Effector CD4-positive, alpha-beta T cell (primary cell): ENCODE results near the gene STARD7.
A peak's percentile ranks its signal among the peaks of the same experiment; 100 is the strongest.
"Not testable (repeated sequence)": the region's sequence is repeated elsewhere in the genome, so short reads cannot be mapped to it uniquely, and the experiment has no call there.

Source experiments
- DNase-seq: peaks from one replicate; pipeline ENCODE4 v3.0.0-alpha.2; 2020
- total RNA-seq: gene quantifications from one replicate; lab custom pipeline; 2026; lab: John Stamatoyannopoulos, UW

Gene STARD7, protein sequence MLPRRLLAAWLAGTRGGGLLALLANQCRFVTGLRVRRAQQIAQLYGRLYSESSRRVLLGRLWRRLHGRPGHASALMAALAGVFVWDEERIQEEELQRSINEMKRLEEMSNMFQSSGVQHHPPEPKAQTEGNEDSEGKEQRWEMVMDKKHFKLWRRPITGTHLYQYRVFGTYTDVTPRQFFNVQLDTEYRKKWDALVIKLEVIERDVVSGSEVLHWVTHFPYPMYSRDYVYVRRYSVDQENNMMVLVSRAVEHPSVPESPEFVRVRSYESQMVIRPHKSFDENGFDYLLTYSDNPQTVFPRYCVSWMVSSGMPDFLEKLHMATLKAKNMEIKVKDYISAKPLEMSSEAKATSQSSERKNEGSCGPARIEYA
- total RNA-seq: 127 reads per million, percentile 87 among the genes with 10 or more reads in this experiment

DNA sequence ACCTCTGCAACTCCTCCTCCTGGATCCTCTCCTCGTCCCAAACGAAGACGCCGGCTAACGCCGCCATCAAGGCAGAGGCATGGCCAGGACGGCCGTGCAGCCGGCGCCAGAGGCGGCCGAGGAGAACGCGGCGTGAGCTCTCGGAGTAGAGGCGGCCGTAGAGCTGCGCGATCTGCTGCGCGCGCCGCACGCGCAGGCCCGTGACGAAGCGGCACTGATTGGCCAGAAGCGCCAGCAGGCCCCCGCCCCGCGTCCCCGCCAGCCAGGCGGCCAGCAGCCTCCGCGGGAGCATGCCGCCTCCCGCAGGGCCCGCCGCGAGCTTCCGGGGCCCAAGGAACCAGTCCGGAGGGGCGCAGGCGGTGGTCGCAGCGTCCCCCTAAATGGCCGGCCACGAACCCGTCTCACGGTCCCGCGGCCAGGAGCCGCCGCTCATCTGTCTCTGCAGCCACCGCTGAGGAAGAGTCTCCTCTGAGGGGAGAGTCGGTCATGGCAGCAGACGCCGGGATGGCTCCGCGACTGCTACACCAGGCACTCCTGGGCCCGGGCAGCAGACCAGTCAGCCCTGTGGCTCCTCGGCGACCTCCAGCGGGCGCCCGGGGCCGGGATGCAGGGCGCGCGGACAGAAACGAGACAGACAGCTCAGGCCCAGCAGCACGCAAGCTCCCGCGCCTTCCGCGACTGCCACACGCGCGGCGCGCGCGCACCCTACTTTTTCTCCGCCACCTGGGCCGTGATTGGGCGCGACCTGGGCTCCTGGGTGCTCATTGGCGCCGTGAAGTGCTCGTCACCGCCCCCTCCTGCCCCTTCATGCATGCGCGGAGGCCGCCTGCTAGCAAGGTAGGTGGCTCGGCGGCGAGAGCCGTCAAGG lies at the start of gene STARD7:
TSS of gene STARD7 (minus strand) at position 685 of the 868 bp plus-strand sequence. CDS start at position 292, 393 bp downstream.
- peak; percentile 95 for DNase-seq

DNA sequence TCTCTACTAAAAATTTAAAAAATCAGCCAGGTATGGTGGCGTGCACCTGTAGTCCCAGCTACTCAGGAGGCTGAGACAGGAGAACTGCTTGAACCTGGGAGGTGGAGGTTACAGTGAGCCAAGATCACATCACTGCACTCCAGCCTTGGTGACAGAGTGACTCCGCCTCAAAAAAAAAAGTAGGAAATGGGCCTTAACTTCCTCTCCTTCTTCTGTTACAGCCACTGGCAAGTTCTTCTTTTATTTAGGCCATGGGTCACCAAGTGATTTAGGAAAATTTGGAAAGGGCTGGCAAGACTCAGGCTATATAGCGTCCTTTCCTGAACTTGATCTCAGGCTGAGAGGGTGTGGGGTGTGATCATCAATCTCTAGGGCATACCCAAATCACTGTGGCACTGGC lies 49.1 kb upstream of the STARD7 start:
- DNase-seq: not testable (repeated sequence)

DNA sequence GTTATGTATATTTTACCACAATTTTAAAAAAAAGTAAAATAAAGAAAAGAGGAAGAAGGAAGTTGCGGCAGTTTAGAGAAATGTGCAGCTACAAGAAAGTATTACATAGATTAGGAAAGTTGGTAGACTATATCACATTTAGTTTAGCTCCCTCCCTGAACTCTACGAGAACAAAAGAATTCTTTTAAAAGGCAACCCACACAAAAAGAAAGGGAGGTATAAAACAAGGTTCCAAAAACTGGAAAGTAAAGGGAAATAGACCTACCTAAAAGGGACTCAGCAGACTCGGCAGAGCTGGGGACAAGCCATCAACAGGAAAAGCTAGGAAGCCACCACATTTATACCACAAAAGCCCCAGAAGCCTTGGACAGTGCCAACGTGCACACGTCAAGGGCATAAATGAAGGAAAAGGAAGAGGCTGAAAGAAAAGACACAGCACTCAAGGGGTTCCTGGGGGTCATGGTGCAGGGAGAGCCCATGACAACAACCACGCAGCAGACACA lies 48.0 kb upstream of the STARD7 start:
- DNase-seq: no peak

DNA sequence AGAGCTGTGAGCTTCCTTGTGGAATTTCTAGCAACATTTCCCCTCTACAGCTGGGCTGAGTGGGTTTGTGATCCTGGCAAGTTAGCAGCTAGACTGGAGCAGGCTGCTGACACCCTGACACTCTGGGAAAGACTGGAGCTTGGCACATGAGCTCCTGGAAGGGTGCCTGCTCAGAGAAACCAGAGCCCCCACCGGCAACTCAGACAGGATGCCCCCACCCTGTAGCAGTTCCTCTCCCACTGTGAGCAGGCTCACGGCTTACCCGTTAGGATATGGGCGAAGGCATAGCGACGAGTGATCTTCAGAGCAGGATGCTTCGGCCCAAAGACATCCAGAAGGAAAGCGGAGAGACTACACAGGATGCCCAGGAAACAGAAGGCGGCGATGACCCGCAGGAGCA lies 45.9 kb upstream of the STARD7 start:
- DNase-seq: no peak

DNA sequence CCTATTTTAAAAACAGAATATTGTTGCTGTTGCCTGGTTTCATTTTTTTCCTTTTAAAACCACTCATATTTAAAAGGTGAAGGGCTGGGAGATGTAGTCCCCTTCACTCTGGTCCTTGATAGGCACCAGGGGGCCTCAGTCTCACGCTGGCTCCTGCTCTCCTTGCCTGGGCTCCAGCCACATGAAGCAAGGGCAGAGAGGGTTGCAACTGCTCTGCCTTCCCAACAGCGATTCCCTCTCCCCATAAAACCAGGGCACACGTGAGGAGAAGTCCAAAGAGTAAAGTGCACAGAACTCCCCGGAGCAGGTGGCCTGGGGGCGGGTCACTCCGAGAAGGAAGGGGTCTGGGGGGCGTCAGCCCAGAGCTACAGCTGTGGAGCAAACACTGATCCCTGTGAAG lies 44.4 kb upstream of the STARD7 start:
- DNase-seq: no peak

DNA sequence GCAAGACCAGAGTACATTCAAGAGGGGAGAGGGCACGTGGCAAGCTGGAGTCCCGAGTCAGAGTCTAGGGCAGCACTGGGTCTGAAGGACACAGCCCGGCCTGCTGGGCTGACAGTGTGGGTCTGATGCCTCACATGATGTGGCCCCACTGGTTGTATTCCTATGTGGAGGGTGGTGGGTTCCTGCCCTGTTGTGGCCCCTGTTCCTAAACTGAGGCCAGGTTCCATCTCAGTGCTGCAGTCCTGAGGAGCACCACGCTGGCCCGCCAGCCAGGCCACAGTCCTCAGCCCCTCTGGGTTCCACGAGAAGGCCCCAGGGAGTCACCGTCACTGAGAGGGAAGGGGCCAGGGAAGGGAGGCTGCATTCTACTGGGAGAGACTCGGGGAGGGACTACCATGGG lies 43.9 kb upstream of the STARD7 start:
- DNase-seq: no peak

DNA sequence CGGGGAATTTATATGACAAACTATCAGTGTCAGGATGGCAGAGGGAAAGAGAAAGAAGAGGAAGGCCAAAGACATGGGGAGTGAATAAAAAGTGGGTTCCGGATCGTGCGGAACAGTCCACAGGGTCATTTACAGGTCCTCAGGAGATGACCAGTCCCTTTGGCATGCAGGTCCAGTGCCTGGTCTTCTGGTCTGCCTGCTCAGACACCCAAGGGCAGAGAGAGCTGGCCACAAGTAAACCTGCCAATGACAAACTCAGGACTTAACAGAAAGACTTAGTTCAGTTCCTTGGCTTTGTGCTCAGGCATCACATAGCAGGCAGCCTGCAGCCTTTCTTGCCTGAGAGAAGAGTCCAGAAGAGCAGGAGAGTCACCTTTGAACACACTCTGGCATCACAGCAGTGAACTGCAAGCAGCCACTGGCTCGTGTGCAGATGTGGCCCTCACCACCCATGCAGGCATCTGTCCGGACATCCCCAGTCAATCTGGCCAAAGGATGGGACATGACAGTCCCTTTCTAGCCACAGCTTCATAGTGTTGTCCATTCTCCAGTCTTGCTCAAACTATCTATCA lies 43.2 kb upstream of the STARD7 start:
- no peak for DNase-seq

DNA sequence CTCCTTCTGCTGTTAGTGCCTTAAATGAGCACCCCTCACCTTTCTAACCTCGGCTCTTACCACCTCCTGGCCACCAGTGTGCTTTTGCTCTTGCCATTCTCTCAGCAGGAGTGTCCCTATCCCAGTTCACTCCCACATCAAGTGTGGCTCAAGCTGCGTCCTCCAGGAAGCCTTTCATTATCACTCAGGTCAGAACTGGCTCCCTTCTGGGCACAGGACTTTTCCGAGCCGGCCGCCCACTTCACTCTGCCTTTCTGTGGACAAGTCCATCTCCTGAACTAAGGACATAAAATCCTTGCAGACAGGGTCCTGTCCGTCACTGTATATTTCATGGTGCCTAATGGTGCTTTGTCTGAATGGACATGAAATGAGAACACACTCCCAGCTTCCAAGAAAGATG lies 41.6 kb upstream of the STARD7 start:
- DNase-seq: no peak

DNA sequence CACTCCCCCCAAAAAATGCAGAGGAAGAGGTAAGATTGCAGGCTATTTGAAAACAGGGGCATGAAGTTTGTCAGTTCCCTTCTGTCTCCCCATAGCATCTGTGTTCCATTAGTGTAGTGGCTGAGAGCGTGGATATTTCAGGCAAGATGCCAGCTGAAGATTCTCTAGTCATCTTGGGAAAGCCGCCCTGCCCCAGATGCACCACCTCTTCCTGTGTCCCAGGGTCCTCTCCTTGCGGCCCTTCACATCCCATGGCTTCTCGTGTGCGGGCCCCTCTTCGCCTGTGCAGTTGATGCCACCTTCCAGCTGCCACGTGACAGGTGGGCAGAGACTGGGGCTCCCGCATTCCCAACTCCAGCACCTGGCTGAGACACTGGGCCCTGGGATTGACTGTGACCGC lies 41.0 kb upstream of the STARD7 start:
- no peak for DNase-seq

DNA sequence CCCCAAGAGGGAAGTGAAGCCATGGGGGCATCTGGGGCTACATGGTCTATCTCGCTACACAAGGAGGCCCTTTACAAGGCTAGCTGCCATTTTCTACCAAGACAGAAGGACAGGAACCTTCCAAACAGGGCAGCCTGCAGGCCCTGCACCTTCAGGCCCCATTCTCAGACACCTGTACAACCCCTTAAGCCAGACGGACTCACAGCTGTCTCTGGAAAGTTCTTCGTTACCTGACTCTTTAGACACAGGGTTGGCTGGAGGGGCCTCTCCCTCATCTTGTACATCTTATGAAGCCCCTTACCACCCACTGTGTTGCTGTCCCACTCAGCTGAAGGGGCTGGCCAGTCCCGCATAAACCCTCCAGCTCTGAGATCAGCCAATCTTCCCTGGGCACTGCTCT lies 40.0 kb upstream of the STARD7 start:
- DNase-seq: no peak

DNA sequence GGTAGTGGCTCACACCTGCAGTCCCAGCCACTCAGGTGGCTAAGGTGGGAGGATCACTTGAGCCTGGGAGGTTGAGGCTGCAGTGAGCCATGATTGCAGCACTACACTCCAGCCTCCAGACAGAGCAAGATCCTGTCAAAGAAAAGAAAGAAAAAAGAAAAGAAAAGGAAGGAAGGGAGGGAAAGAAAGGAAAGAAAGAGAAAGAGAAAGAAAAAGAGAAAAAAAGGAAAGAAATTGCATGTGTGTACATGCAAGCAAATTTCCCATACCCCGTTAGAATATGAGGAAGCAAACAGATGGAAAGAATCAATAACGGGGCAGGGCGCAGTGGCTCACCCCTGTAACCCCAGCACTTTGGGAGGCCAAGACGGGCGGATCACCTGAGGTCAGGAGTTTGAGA lies 39.3 kb upstream of the STARD7 start:
- DNase-seq: no peak

DNA sequence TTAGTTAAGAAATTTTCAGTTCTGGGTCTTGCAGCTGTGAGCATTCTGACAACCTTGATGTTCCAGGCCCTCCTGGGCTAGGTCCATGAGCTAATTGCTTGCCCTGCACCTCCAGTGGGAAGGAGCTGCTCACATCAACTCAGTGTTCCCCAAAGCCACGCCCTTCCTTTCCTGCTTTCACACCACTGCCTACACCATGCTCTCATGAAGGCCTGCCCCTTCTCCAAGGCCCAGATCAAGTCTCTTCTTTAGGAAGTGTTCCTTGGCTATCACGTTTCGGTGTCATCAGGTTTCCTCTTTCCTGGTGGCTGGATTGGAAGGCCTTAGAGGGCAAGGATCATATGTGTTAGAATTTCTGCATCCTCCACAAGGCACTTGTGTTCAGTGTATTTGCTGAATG lies 38.4 kb upstream of the STARD7 start:
- no peak for DNase-seq

DNA sequence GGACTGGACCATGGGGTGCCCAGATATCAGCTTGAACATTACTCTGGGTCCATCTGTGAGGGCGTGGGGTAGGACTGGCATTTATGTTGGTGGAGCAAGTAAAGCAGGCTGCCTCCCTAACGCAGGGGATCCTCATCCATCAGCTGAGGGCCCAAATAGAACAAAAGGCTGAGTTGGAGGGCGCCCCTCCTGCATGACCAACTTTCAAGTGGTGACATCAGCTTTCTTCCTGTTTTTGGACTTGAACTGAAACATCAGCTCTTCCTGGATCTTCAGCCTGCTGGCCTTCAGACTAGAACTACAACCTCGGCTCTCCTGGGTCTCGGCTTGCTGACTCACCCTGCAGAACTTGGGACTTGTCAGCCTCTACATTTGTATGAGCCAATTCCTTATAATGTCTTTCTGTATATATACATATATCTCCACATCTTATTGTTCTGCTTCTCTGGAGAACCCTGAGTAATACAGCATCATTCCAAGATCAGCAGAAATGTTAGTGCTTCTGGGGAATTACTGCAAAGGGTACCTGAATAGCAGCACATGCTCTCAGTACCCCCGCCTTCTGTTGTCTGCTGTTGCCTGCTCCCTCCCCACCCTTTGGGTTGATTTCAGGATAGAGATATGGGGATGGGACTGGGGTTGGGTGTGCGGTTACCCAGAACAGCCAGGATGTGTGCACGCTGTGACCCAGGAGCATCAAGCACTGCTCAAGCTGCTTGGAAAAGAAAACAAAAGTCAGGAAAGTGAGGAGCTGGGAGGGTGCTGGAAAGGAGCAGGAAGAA lies 37.2 kb upstream of the STARD7 start:
- no peak for DNase-seq

DNA sequence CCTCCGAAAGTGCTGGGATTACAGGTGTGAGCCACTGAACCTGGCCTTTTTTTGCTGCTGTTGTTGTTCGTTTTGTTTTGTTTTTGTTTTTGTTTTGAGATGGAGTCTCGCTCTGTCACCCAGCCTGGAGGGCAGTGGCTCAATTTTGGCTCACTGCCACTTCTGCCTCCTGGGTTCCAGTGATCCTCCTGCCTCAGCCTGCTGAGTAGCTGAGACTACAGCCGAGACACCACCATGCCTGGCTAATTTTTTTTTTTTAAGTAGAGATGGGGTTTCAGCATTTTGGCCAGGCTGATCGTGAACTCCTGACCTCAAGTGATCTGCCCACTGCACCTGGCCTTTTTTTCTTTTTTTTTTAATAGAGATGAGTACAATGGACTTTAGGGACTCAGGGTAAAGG lies 35.2 kb upstream of the STARD7 start:
- DNase-seq: no peak

DNA sequence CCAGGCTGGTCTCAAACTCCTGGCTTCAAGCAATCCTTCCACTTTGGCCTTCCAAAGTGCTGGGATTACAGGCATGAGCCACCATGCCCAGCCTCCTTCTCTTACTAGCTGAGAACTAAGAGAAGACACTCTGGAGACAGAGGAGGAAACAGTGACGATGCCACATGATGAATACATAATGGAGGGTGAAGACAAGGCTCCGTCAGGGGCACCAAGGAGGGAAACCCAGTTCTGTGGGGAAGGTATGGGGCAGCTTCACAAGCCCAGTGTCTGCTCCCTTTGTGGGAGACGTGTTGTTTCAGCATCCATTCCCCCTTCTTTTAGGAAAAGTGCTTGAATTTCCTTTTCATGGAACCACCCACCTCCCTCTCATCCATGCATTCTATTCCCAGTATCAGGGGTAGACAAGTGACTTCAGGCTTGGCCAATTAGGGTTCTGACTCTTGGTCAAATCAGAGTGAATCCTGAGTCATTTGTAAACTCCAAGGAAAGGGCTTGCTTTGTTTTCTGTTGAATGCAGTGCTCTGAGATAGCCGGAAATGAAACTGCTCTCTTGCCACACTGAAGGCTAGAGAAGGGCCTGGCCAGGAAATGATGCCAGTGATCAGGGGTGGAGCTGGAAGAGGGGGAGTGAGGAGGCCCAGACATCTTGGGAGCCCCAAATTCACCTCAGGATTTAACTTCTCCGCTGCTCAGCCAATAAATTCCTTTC lies 33.4 kb upstream of the STARD7 start:
- peak; percentile 12 for DNase-seq

DNA sequence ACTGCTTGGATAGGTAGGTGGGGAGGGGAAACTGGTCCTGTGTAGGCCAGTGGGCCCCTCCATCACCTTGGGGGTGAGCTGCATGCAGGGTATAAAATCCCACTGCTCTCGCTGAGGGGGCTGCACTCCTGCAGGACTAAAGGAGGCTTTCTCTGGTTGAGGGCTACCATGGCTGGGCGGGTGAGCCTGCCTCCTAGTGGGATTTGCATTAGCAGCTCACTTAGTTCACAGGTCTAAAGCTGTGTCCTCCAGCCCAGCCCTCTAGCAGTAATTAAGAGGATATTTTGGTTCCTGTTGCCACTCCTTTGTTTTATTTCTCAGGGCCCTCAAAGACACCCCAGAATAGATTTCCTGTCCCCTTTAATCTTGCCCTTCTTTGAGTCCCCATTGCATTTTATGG lies 32.6 kb upstream of the STARD7 start:
- DNase-seq: no peak

DNA sequence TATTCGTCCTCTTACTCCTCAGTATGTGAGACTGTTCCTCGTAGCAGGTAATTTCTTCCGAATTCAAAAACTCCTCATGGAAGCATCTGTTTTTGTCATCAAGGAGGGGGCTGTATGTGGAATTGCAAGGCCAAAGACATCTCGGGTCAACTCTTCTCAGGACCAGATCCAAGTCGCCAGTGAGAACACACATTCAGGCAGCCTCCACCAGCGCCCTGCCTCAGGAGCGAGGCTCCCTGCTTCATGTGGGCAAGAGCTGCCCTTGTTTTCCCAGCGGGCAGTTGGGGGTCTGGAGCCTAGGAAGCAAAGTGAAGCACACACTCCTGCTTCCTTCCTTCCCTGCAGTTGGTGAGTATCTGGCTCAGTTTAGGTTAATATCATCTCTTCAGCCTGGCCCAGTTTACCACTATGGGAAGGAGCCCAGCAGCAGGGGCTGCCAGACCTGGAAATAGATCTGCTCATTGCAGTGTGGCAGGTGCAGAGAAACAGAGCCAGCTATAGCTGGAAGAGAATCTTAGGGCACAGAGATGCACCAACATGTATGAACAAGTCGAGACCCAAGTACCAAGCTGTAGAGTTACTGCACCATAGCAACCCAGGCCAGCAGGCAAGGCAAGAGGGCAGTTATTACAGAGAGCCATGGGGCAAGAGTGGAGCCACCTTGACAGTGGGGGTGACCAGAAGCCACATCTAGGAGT lies 31.9 kb upstream of the STARD7 start:
- no peak for DNase-seq

DNA sequence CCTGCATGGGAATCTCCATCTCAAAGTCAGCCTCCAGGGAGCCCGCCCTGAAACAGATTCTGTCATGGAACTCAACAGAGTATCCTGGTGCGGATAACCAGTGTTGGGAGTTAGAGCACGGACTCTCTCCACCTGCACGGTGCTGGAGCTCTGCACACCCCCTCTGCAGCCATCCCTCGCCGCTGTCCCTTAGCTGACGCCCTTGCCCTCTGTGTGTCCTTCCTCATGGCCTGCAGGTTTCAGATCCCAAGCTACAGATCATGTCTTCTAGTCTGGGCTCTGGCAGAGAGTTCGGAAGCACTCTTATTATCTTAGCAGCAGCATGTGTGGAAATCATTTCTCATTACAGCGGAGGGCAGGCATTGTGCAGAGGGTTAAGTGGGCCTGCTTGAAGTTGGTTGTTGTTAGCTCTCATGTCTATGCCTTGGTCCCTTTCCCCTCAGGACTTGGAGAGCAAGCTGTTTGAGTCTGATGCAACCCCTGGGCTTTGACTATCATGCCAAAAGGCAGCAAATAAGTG lies 31.2 kb upstream of the STARD7 start:
- no peak for DNase-seq

DNA sequence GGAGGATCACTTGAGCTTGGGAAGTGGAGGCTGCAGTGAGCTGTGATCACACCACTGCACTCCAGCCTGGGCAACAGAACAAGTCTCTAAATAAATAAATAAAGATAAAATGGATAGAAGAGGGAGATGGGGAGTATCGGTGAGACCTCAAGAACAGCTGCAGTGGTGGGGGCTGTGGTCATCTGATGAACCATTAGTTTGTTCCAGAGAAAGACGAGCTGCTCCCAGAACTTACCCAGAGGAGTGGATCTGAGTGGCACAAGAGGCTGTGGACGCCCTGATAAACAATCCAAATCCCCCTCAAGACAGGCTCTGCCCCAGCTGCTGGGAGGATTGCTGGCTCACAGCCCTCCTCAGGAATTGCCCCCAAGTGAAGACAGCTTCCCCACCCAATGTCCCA lies 30.5 kb upstream of the STARD7 start:
- no peak for DNase-seq

DNA sequence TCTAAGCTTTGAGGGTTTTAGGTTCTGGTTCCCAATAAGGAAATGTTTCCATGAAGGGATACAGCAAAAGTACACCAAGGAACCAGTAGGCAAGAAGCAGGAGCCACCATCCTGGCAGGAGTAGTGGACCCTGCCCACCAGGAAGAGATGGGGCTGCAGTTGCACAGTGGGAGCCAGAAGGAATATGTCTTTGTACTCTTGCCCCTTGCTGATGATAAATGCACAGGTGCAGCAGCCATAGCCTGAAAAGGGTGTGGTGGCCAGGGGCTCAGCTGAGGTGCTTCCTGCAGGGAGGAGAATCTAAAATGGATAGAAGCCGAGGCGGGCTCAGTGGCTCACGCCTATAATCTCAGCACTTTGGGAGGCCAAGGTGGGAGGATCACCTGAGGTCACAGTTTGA lies 29.6 kb upstream of the STARD7 start:
- no peak for DNase-seq

DNA sequence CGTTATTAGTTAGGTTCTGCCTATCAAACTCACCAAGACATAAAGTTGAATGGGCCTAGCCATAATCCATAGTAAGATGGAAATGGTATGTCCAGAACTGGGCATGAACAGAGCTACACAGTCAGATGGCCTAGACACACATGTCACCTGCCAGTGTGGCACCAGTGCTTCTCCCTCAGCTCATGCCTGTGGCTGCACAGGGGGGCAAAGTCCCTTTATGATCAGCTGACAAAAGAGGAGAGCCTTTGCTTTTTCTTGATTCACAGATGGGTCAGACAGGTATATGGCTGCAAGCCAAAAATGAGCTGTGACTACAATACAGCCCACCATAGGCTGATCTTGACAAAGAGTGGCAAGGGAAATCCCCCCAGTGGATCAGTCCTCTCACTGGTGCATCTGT lies 28.3 kb upstream of the STARD7 start:
- no peak for DNase-seq
